GM13976 (cell line): Measurements from ENCODE around the gene PIAS1.

ENCODE experiments used
- DNase-seq: peaks from one replicate; pipeline ENCODE4 v3.0.0; 2012; ENCODE audit warnings: low spot score
- in situ Hi-C: fragments of 300-500 bp; cut with MboI; formaldehyde crosslinking; loops from one replicate; pipeline ENCODE4 v1.12.0; 2022; ENCODE audit warnings: low sequenced_read_pairs, mixed read lengths, inconsistent platforms; ENCODE audit not compliant: unreplicated experiment
- TF ChIP-seq, protein P1 (sequence below): IDR thresholded peaks from 2 replicates; pipeline ENCODE4 v1.5.1; 2012; ENCODE audit warnings: borderline replicate concordance, mild to moderate bottlenecking; ENCODE audit not compliant: insufficient read depth; ENCODE audit errors: extremely low read depth, missing control alignments, control extremely low read depth

PIAS1 gene

DNA sequence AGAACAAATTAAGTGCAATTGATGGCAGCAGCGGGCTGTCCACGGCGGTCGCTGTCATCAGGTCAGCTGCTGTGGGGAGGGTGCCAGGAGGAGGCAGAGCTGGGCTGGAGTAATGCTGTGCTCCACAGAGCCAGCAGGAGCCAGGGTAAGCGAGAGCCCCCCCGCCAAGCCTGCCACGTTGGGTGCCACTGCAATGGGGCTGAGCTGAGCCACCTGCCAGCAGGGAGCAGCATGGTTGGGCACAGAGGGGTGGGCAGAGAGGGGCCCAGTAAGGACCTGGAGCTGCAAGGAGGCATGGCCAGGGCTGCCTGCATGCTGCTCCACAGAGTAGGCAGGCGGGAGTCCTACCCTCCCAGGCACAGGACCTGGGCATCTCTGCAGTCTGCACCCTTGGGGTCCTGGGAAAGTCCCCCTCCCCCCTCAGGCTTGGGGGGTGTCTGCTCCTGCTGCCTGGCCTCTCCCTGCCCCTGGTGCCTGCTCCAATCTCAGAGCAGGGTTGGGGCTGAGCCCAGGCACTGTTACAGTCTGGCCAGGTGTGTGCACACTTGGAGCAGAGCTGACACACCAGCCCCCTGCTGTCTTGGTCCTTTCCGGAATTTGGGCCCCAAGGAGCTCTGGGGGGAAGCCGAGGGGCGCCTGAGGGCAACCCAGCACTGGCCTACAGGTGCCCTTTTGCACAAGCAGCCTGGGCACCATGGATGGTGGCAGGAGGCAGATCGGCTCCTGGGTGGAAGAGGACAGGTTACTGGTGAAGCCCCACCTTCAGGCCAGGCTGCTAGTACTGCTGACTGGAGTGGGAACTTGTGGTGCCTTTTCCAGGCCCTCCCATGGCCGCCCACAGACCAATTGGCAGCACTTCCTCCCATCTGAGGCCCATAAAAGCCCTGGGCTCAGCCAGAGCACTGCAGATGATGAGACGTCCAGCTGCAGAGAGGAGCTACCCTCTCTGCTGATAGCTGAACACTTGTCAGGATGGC, 8.5 kb upstream of the PIAS1 start:
- no peak for DNase-seq
- in situ Hi-C loops: no loop called here
- TF ChIP-seq, protein P1, sequence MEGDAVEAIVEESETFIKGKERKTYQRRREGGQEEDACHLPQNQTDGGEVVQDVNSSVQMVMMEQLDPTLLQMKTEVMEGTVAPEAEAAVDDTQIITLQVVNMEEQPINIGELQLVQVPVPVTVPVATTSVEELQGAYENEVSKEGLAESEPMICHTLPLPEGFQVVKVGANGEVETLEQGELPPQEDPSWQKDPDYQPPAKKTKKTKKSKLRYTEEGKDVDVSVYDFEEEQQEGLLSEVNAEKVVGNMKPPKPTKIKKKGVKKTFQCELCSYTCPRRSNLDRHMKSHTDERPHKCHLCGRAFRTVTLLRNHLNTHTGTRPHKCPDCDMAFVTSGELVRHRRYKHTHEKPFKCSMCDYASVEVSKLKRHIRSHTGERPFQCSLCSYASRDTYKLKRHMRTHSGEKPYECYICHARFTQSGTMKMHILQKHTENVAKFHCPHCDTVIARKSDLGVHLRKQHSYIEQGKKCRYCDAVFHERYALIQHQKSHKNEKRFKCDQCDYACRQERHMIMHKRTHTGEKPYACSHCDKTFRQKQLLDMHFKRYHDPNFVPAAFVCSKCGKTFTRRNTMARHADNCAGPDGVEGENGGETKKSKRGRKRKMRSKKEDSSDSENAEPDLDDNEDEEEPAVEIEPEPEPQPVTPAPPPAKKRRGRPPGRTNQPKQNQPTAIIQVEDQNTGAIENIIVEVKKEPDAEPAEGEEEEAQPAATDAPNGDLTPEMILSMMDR: no peak

DNA sequence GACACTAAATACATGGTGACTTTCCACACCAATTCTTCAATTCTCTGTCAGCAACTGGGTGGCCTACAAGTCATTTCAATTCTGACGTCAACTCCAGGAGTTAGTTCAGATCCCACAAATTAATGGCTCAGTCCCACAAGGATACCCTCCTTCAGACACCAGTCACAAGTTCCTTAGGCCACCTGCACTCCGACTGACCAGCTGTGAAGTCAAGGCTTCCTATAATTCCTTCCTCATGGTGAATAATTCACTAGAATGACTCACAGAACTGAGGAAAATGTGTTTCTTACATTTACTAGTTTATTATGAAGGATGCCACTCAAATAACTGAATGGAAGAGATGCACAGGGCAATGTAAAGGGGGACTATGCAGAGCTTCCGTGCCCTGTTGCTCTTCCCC, 6.3 kb upstream of the PIAS1 start:
- in situ Hi-C loops: no loop called here
- TF ChIP-seq, protein P1: no peak
- DNase-seq: no peak

DNA sequence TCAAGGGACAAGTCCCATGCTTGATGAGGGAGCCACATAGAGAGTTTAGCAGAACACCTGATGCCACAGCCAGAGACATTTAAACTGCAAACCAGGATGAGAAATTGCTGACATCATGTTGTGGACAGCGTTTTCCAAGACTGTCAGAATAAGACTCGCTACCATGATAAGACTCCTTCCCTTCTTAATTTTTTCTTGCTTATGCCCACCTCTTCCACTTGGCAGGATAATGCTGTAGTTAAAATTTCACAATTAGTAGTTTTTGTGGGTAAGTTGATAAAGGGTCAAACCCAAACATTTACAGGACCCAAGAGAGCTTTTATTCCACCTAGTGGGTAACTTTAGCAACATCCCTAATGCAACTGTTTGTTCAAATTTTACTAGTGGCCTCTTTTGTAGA, 3.0 kb upstream of the PIAS1 start:
- no peak for DNase-seq

DNA sequence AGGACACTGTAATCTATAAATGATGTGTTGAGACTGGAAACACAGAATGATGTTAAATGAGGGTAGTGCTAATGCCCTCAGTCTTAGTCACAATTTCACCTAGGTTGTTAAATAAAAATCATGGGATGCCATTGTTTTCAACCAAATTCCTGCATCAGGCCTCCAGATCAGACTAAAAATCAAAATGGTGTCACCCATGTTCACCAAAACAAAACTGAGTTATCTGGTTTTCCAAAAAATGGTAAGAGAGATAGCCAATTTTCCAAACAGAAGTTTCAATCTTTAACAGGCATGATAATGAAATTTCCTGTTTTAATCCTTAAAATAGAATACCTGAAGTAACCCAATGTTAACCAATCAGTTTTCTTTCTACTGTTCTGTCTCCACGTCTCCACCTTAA, 2.2 kb upstream of the PIAS1 start:
- no peak for DNase-seq
- in situ Hi-C loops: loop anchor here (25.0 kb wide), 1 partner anchor 190 kb away; no protein-coding TSS in a partner anchor
- TF ChIP-seq, protein P1: no peak

More for the DNA sequence above, 3.0 kb upstream of the PIAS1 start:
- in situ Hi-C loops: loop anchor here (25.0 kb wide), 1 partner anchor 189 kb away; no protein-coding TSS in a partner anchor
- TF ChIP-seq, protein P1: no peak

DNA sequence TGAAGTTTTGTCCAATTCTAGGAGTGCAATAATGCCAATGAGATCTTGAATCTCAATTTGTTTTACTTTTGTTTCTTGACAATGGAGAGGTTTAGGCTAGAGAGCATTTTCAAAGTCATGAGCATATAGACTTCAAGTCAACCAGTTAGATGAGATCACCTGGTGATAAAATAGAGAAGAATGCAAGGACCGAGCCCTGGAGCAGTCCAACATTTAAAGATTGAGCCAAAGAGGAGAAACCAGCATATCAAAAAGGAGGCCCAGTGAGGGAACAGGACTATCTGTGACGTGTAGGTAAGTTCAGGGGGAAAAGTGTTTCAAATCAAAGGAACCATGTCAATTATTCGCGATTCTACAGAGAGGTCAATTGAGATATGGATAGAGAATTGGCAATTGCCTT, 1.7 kb upstream of the PIAS1 start:
- in situ Hi-C loops: loop anchor here (25.0 kb wide), 1 partner anchor 190 kb away; no protein-coding TSS in a partner anchor
- TF ChIP-seq, protein P1: no peak
- DNase-seq: no peak

DNA sequence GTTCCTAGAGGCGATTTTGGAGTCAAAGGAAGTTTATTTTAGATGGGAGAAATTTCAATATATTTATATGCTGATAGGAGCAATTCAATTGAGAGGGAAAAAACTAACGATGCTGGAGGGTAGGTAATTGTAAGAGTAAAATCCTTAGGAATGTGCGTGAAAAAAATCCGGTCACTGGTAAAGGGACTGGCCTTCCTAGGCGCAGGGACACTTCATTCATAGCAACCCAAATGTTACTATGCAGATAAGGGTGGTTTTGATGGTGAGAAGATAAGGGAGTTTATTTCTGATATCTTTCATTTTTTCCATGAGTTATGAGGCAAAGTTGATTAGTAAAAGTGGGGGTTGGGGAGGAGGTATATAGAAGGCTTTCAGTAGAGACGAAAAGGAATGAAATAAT, 1.1 kb upstream of the PIAS1 start:
- no peak for DNase-seq
- TF ChIP-seq, protein P1: no peak
- in situ Hi-C loops: loop anchor here (25.0 kb wide), 1 partner anchor 191 kb away; no protein-coding TSS in a partner anchor
